Hematopoietic multipotent progenitor cell (in vitro differentiated cells): ENCODE results near the gene TSPEAR. TPM values are rescaled to one million over a fixed set of nuclear protein-coding genes. Genes with fewer than 3 reads are reported as not detected.

Experiments used
- DNase-seq, 3 donors: peaks; one replicate each; pipeline ENCODE4 v3.0.0-alpha.2; 2011 to 2015; ENCODE audit warnings: low read depth in 2 of 3, low spot score in 2 of 3
- total RNA-seq: library from RNA; depleted of rRNA; stranded (reverse); fragments of >200 nt; gene quantifications from one replicate; pipeline ENCODE4 v1.2.3, GENCODE V29; 2012

Gene TSPEAR
- total RNA-seq, 1 donor, result not detected

GRCh38 chr21:44498280-44499210 lies 212.8 kb downstream of the TSPEAR start:
- DNase-seq, result no peak

GRCh38 chr21:44497703-44498126 lies 213.7 kb downstream of the TSPEAR start:
- DNase-seq, result no peak

- no peak for DNase-seq
Observed at GRCh38 chr21:44496564-44497550, 214.5 kb downstream of the TSPEAR start.

- no peak for DNase-seq
Observed at GRCh38 chr21:44495611-44496563, 215.5 kb downstream of the TSPEAR start.

GRCh38 chr21:44494956-44495355 lies 216.4 kb downstream of the TSPEAR start:
- DNase-seq, result no peak

GRCh38 chr21:44494418-44494817 lies 217.0 kb downstream of the TSPEAR start:
- no peak for DNase-seq

- DNase-seq, result no peak
Observed at GRCh38 chr21:44492567-44493385, 218.6 kb downstream of the TSPEAR start.

GRCh38 chr21:44490816-44491215 lies 220.6 kb downstream of the TSPEAR start:
- DNase-seq, result no peak

GRCh38 chr21:44490405-44490804 lies 221.0 kb downstream of the TSPEAR start:
- DNase-seq, result no peak

GRCh38 chr21:44489962-44490361 lies 221.4 kb downstream of the TSPEAR start:
- no peak for DNase-seq

GRCh38 chr21:44487831-44488230 lies 223.5 kb downstream of the TSPEAR start:
- peak in 1 of 3 donors; percentile 14 for DNase-seq

- no peak for DNase-seq
Observed at GRCh38 chr21:44486302-44486701, 225.1 kb downstream of the TSPEAR start.

GRCh38 chr21:44485796-44486195 lies 225.6 kb downstream of the TSPEAR start:
- DNase-seq, result no peak

GRCh38 chr21:44485254-44485793 lies 226.0 kb downstream of the TSPEAR start:
- peak in 2 of 3 donors; percentile 24 to 31 for DNase-seq

- DNase-seq, result no peak
Observed at GRCh38 chr21:44484498-44485253, 226.7 kb downstream of the TSPEAR start.

- no peak for DNase-seq
Observed at GRCh38 chr21:44483288-44484237, 227.8 kb downstream of the TSPEAR start.
